AG04450 (cell line): Measurements from ENCODE around the gene EVA1A. TPM values are rescaled to one million over a fixed set of nuclear protein-coding genes. Genes with fewer than 3 reads are reported as not detected.

Source experiments
- CTCF ChIA-PET: fragments of 300-600, 350-600 bp; formaldehyde crosslinking; extraction: SDS; loops from one replicate; lab custom pipeline; 2022; ENCODE audit warnings: antibody characterized with exemption, inconsistent platforms; lab: Charles Lee
- POLR2A ChIA-PET: fragments of 350-600 bp; formaldehyde crosslinking; extraction: SDS; loops from one replicate; lab custom pipeline; 2021; ENCODE audit warnings: antibody characterized with exemption, inconsistent platforms; lab: Yijun Ruan, JAX
- DNase-seq: peaks from one replicate; pipeline ENCODE4 v3.0.0-alpha.2; 2011; ENCODE audit warnings: low read depth, low spot score
- H3K27ac ChIP-seq: one replicate; pipeline ENCODE4 v1.5.1; 2012; ENCODE audit warnings: low read depth, low read length, control low read depth
- H3K27me3 ChIP-seq: one replicate; pipeline ENCODE4 v1.6.0; 2012; ENCODE audit warnings: low read length; ENCODE audit not compliant: control insufficient read depth, insufficient read depth
- H3K4me3 ChIP-seq: 2 replicates; pipeline ENCODE4 v1.5.1; 2011; ENCODE audit warnings: mild to moderate bottlenecking, low read depth, low read length, control low read depth
- H3K9me3 ChIP-seq: 2 replicates; pipeline ENCODE4 v1.5.1; 2012; ENCODE audit warnings: low read length; ENCODE audit not compliant: control insufficient read depth, insufficient read depth
- polyA plus RNA-seq: library from polyadenylated mRNA; depleted of rRNA; stranded (reverse); fragments of >200 nt; gene quantifications from 2 replicates; pipeline ENCODE4 v1.2.3, GENCODE V29; 2011
- TF ChIP-seq, protein P1 (sequence below): IDR thresholded peaks from 2 replicates; pipeline ENCODE4 v1.5.1; 2011; ENCODE audit warnings: low read depth, low read length, control low read depth, inconsistent platforms

The EVA1A gene
- polyA plus RNA-seq, 1 experiment: 22.8 TPM

DNA sequence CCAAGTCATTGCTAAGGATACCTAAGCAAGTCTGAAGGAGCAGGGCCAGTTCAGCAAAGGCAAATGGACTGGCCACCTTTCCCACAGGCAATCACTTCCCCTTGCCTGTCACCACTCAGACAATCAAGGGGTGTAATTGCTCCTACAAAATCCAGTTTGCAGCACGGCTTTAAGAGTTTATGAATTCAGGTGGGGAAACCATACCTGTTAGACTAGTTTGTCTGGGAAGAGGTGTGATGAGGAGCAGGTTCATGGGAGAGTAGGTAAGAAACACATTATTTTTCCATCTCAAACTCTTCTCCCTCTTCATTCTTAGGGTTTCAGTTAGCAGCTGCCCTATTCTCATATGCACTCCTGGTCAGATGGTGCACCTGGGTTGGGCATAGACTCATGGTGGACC, 102.5 kb downstream of the EVA1A start:
- Histone ChIP-seq H3K4me3 (no peak overlapping the region), H3K27me3 (peaks cover 10% of the 10 kb centered on the region), H3K27ac (no peak overlapping the region), H3K9me3 (no peaks in the 10 kb centered on the region)
- TF ChIP-seq, protein P1, sequence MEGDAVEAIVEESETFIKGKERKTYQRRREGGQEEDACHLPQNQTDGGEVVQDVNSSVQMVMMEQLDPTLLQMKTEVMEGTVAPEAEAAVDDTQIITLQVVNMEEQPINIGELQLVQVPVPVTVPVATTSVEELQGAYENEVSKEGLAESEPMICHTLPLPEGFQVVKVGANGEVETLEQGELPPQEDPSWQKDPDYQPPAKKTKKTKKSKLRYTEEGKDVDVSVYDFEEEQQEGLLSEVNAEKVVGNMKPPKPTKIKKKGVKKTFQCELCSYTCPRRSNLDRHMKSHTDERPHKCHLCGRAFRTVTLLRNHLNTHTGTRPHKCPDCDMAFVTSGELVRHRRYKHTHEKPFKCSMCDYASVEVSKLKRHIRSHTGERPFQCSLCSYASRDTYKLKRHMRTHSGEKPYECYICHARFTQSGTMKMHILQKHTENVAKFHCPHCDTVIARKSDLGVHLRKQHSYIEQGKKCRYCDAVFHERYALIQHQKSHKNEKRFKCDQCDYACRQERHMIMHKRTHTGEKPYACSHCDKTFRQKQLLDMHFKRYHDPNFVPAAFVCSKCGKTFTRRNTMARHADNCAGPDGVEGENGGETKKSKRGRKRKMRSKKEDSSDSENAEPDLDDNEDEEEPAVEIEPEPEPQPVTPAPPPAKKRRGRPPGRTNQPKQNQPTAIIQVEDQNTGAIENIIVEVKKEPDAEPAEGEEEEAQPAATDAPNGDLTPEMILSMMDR: no peak
- DNase-seq: no peak
- CTCF ChIA-PET: interaction anchor here (1.4 kb wide), 1 partner anchor 150 kb away, joined by 6 read pairs; no protein-coding TSS in a partner anchor
- POLR2A ChIA-PET: no interaction called here

- DNase-seq: no peak
- ChIA-PET POLR2A (no interaction called here), CTCF (interaction anchor here (1.1 to 1.5 kb wide), 2 partner anchors 8 to 171 kb away, joined by 3 to 5 read pairs; no protein-coding TSS in a partner anchor)
- no peak overlapping the region for H3K27ac ChIP-seq
- H3K4me3 ChIP-seq: no peak overlapping the region
- TF ChIP-seq, protein P1: no peak
- H3K27me3 ChIP-seq: peaks cover 10% of the 10 kb centered on the region
- H3K9me3 ChIP-seq: no peaks in the 10 kb centered on the region
Measured at GRCh38 chr2:75456825-75457224, 103.9 kb downstream of the EVA1A start.

DNA sequence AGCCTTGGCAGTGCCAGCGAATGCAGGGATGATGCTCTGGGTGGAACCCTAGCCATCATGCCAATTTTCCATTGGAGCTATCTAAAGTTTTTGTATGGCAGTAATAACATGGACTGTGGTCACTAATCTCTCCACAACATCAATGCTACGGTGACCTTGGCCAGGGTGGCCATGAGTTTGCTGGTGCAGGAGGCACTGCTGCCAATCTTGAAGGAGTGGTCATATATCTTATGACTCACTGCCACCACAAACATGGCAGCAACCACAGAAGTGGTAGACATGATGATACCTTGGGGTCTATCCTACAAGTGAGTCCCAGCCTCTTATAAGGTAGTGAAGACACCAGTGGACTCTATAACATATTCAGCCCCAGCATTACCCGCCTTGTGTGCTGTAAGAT, 104.6 kb downstream of the EVA1A start:
- POLR2A ChIA-PET: no interaction called here
- no peak overlapping the region for H3K4me3 ChIP-seq
- no peaks in the 10 kb centered on the region for H3K9me3 ChIP-seq
- no peak for DNase-seq
- TF ChIP-seq, protein P1: no peak
- no peak overlapping the region for H3K27ac ChIP-seq
- CTCF ChIA-PET: interaction anchor here (0.7 to 1.5 kb wide), 4 partner anchors 9 to 780 kb away, joined by 3 to 7 read pairs (median 5); no protein-coding TSS in a partner anchor
- H3K27me3 ChIP-seq: peaks cover 10% of the 10 kb centered on the region

DNA sequence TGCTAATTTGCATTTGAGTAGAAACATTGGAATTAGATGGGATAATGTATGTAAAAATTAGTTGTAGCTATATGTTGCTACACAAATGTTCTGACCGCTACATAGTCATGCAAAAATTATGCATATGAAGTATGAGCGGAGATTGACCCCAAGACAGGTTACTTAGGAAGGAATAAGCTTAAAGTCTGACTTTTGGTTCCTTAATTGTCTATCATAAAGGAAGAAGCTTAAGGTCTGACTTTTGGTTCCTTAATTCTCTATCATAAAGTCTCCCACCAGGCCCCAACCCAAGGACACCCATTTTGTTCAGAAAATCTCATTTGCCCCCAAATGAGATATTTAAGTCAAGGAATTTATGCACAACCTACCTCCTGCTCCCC, 106.5 kb downstream of the EVA1A start:
- CTCF ChIA-PET: interaction anchor here (0.6 to 1.7 kb wide), 3 partner anchors 10 to 155 kb away, joined by 3 to 4 read pairs (median 3); no protein-coding TSS in a partner anchor
- H3K27me3 ChIP-seq: peaks cover 10% of the 10 kb centered on the region
- no peak overlapping the region for H3K4me3 ChIP-seq
- TF ChIP-seq, protein P1: no peak
- DNase-seq: no peak
- H3K27ac ChIP-seq: no peak overlapping the region
- POLR2A ChIA-PET: no interaction called here
- peaks cover 3% of the 10 kb centered on the region; the same call in 1 of the 2 replicates for H3K9me3 ChIP-seq

DNA sequence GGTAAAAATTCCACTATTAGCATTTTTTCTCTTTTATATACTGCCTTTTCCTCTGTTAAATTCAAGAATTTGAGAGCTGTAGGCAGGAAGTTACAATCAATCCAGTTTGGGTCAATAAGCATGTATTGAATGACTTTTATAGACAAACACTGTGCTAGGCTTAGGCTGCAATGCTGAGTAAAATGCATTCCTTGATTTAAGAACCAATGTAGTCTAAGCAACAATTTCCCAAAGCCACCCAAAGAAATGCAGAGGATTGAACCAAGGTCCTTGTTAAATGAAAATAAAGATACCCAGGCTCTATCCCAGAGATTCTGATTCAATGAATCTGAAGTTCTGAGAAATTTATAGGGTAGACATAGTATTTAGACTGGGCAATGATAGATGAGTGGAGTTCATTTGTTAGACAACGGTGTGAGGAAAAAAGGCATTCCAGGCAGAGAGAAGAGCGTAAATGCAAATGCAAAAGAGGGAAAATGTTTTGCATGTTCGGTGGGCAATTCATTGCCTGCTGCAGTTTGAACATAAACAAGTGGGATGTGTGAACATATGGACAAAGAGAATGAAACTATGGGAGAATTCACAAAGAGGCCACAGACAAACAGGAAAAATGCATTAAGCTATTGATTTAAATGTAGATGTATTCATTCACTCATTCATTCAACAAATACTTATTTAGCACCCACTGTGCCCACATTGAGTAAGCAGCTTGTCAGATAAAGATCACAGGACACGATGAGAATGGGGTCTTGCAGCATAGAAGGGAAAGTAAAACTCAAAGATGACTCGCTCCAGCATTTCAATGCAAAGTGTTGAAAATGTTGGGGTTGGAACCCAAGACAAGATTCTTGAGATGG, 107.1 kb downstream of the EVA1A start:
- ChIA-PET POLR2A (no interaction called here), CTCF (interaction anchor here (0.6 to 1.7 kb wide), 4 partner anchors 10 to 254 kb away, joined by 3 to 4 read pairs (median 3); partner anchors contain the start of gene TACR1)
- peaks cover 10% of the 10 kb centered on the region for H3K27me3 ChIP-seq
- no peak for DNase-seq
- TF ChIP-seq, protein P1: no peak
- H3K27ac ChIP-seq: no peak overlapping the region
- H3K9me3 ChIP-seq: peaks cover 6% of the 10 kb centered on the region
- no peak overlapping the region for H3K4me3 ChIP-seq
